Measurements from ENCODE around the gene SYT14.

DNA sequence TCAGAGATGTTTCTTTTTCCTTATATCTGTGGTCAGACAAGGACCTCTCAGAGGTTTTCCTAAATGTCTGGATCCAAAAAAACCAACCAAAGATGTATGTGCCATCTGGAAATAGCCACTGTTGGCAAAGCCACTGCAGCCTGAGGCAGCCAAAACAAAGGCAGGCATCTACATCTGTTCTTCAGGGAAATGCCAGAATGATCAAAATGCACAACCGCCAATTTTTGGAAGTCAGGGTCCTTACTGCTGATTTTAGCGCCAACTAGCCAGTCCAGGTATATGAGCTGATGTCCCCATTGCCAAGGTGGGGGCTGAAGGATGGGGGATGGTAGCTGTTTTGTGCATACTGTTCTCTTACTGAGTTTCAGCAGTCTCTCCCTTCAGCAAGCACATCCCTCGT is 45.9 kb downstream of the SYT14 start:
- TF ChIP-seq, protein P1, sequence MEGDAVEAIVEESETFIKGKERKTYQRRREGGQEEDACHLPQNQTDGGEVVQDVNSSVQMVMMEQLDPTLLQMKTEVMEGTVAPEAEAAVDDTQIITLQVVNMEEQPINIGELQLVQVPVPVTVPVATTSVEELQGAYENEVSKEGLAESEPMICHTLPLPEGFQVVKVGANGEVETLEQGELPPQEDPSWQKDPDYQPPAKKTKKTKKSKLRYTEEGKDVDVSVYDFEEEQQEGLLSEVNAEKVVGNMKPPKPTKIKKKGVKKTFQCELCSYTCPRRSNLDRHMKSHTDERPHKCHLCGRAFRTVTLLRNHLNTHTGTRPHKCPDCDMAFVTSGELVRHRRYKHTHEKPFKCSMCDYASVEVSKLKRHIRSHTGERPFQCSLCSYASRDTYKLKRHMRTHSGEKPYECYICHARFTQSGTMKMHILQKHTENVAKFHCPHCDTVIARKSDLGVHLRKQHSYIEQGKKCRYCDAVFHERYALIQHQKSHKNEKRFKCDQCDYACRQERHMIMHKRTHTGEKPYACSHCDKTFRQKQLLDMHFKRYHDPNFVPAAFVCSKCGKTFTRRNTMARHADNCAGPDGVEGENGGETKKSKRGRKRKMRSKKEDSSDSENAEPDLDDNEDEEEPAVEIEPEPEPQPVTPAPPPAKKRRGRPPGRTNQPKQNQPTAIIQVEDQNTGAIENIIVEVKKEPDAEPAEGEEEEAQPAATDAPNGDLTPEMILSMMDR (conservative IDR thresholded peaks at IDR 0.05) = no peak
- no peak for TF ChIP-seq EZH2 (IDR thresholded peaks at IDR 0.05; ENCODE audit: low read depth)
